Activated CD4-positive, CD25-positive, alpha-beta regulatory T cell (primary cell): ENCODE measurements around the gene MDM2.

Experiments
- DNase-seq, 4 experiments: peaks; one replicate each; lab custom pipeline; 2025; lab: John Stamatoyannopoulos, UW

The MDM2 gene

GRCh38 chr12:68878846-68879245 is 70.9 kb downstream of the MDM2 start:
- no peak for DNase-seq

- DNase-seq: no peak
Observed at GRCh38 chr12:68880660-68881325, 72.8 kb downstream of the MDM2 start.

DNA sequence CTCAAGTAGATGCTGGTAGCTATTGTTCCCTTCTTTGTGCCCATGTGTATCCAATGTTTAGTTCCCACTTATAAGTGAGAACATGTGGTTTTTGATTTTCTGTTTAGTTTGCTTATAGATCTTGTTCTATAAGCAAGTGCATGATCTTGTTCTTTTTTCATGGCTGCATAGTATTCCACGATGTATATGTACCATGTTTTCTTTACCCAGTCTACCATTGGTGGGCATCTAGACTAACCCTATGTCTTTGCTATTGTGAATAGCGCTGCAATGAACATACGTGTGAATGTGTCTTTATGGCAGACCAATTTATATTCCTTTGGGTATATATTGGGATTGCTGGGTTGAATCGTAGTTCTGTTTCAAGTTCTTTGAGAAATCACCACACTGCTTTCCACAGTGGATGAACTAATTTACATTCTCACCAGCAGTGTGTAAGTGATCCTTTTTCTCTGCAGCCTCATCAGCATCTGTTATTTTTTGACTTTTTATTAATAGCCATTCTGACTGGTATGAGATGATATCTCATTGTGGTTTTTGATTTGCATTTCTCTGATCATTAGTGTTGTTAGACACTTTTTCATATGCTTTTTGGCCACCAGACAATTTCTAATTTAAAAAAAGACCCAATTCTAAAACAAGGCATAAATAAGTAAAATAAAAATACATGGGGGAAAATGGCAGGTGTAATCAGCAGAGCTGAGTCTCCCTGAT is 74.4 kb downstream of the MDM2 start:
- DNase-seq: no peak

GRCh38 chr12:68883151-68883550 is 75.2 kb downstream of the MDM2 start:
- DNase-seq: no peak

- DNase-seq: no peak
Observed at GRCh38 chr12:68884251-68884650, 76.3 kb downstream of the MDM2 start.

DNA sequence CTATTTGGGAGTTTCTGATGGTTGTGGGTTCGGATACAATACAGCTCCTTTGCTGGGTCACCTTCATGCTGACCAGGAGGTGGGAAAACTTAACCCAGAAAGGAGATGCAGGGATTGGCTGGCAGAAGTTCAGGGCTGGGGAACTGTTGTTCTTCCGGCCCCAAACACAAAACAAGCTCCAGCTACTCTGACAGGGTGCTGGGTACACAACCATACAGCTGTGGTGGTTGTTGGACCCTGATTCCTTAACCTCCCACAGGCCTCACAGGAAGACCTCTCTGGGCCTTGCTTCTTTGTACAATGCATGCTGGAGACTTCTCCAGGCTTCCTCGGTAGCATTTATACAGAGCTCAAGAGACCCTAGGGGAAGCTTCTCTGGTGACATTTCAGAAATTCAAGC is 77.4 kb downstream of the MDM2 start:
- no peak for DNase-seq

DNA sequence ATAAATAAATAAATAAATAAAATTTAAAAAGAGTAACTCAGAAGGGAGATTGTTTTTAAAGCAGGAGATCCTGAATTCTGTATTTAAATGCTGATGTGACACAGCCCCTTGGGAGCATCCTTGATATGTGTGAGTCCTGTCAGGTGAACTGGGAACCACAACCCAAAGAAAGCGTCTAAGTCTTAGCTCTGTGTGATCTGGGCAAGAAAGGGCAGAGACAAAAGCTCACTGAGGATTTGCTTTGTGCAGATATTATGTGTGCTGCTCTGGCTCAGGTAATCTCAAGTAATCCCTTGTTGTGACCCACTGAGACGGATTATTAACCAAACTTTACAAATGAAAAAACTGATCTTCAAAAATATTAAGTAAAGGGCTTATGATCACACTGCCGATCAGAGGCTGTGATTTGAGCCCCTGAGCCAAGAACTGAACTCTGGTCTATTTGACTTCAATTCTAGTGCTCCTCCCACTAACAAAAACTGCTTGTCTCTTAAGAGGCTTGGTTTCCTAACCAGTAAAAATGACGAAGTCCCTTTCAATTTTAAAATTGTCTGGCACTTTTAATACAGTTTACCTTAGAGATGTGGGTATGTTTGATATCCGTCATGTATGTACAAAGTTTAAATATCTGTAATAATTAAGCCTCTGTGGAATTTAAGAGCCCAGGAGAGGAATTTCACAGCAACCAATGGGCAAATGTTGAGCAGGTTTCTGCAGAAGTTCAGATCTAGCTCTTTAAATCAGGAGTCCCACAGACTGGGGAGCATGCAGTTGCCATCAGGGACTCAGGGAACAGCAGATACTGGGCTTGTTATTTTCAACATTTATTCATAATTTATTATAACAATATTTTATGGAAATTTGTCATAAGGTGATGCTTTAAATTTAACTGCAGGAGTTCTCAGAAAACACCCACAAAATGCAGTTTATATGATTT is 78.9 kb downstream of the MDM2 start:
- DNase-seq: no peak

- no peak for DNase-seq
Observed at GRCh38 chr12:68887641-68888040, 79.7 kb downstream of the MDM2 start.

GRCh38 chr12:68888243-68888642 is 80.3 kb downstream of the MDM2 start:
- DNase-seq: no peak

DNA sequence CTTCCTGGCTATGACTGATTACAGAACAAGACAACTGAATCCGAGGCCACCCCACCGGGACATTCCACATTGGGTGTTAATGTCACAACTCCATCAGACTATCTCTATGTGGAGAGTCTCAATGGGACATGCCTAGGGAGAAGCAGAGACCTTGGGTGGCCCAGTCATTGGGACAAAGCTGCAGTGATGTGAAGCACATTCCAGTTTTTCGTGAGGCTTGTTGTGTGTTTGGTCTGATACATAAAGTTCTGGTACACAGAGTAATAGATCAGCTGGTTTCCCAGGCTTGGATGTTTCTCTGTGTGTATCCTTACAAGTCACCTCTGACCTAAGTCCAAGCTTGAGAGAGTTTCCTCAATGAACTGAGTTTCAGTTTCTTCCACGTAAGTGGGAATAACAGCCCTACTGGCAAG is 82.7 kb downstream of the MDM2 start:
- no peak for DNase-seq

- DNase-seq: no peak
Observed at GRCh38 chr12:68891141-68891540, 83.2 kb downstream of the MDM2 start.

- no peak for DNase-seq
Observed at GRCh38 chr12:68893201-68893600, 85.2 kb downstream of the MDM2 start.

DNA sequence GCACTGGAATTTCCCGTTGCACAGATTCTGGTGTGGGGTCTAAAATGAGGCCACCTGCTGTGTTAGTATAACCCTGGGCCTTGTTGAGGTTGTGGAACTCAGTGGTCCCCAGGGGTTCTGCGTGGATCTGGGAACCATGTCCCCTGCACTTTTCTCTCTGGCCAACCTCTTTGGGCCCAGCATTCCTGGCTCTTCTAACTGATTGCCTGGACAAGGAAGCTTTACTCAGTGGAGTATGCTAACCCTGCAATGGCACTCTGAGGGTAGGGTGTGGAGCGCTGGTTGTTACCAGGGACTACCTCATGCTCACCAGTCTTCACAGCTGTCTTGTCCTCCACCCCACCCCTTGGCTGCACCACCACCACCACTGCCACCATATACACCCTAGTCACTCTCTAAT is 85.8 kb downstream of the MDM2 start:
- DNase-seq: no peak

GRCh38 chr12:68894276-68894855 is 86.4 kb downstream of the MDM2 start:
- no peak for DNase-seq

GRCh38 chr12:68896881-68897540 is 89.0 kb downstream of the MDM2 start:
- no peak for DNase-seq

DNA sequence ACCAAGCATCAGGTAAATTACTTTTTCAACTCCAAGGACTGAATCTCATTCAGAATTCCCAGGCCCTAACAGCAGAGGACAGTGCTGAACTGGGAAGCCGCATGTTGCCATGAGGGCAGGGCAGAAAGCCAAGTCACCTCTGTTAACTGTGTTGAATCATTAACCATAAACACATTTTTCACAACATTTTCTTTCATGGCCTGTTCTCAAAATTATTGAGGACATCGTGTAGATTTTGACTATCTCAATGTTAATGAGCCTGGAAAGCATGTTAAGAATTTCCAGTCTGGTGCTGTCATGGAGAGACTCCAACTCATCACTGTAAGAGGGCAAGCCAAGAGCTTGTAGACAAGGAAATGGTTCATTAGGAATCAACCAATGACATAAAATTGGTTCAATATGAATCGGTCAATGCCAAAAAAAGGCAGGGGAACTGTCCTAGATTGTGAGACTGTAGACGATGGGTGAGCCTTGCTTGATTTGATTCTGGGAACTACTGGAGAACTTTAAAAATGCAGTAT is 91.3 kb downstream of the MDM2 start:
- no peak for DNase-seq

GRCh38 chr12:68900241-68900640 is 92.3 kb downstream of the MDM2 start:
- no peak for DNase-seq
